ENCODE measurements around the gene UCP1.

UCP1 gene, protein sequence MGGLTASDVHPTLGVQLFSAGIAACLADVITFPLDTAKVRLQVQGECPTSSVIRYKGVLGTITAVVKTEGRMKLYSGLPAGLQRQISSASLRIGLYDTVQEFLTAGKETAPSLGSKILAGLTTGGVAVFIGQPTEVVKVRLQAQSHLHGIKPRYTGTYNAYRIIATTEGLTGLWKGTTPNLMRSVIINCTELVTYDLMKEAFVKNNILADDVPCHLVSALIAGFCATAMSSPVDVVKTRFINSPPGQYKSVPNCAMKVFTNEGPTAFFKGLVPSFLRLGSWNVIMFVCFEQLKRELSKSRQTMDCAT

GRCh38 chr4:140568507-140569306 lies at the start of gene UCP1:
UCP1 (minus strand) TSS chr4:140568961; CDS start chr4:140568729, 232 bp downstream.
- DNase-seq = no peak

GRCh38 chr4:140617499-140618248 lies 48.9 kb upstream of the UCP1 start:
- DNase-seq = no peak

GRCh38 chr4:140615451-140615850 lies 46.7 kb upstream of the UCP1 start:
- no peak for DNase-seq

GRCh38 chr4:140612357-140612756 lies 43.6 kb upstream of the UCP1 start:
- no peak for DNase-seq

- DNase-seq = no peak
Measured at GRCh38 chr4:140611854-140612253, 43.1 kb upstream of the UCP1 start.

GRCh38 chr4:140609548-140610425 lies 41.0 kb upstream of the UCP1 start:
- DNase-seq = peak; percentile 84

GRCh38 chr4:140607852-140608251 lies 39.1 kb upstream of the UCP1 start:
- no peak for DNase-seq

GRCh38 chr4:140604544-140604943 lies 35.8 kb upstream of the UCP1 start:
- no peak for DNase-seq

- no peak for DNase-seq
Measured at GRCh38 chr4:140603286-140603685, 34.5 kb upstream of the UCP1 start.

- no peak for DNase-seq
Measured at GRCh38 chr4:140602714-140603113, 34.0 kb upstream of the UCP1 start.

- DNase-seq = no peak
Measured at GRCh38 chr4:140600408-140600807, 31.6 kb upstream of the UCP1 start.

- DNase-seq = peak; percentile 28
Measured at GRCh38 chr4:140595065-140595464, 26.3 kb upstream of the UCP1 start.

DNA sequence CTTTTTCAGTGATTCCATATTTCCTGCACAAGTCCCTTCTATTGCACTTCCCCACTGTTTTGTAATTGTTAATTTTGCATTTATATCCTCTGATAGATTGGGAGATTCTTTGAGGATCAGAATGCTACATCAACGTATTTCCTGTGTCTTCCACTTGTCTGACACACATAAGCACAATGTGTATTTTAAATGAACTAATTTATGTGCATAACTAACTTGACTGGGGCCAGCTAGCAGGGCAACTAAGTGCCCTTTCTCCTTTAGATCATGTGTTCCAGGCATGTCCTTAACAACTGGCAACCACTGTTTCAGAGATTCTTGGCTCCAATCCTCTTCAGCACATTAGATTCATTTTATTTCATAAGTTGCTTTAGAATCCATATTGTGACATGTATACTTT lies 15.7 kb upstream of the UCP1 start:
- DNase-seq = no peak

- no peak for DNase-seq
Measured at GRCh38 chr4:140581078-140581477, 12.3 kb upstream of the UCP1 start.

GRCh38 chr4:140579278-140579677 lies 10.5 kb upstream of the UCP1 start:
- DNase-seq = no peak

- DNase-seq = no peak
Measured at GRCh38 chr4:140575489-140575888, 6.7 kb upstream of the UCP1 start.

DNA sequence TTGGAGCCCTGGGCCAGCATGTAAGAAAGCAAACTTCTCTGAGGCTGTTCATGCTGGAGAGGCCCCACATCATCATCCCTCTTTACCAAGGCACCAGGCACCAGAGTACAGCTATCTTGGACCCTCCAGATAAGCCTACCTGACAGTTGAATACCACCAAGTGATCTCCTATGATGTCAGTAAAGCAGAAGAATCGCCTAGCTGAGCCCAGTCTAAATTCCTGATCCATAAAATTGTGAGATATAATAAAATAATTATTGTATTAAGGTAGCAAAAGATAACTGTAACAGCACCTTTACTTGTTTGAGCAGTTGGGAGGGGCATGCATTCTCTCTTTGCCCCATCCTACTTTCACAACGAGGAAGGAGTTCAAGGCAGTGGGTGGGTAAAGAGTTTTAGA lies 2.9 kb upstream of the UCP1 start:
- no peak for DNase-seq

GRCh38 chr4:140569307-140569638 lies 512 bp upstream of the UCP1 start:
- DNase-seq = no peak

GRCh38 chr4:140559696-140560095 lies 9.1 kb downstream of the UCP1 start:
- no peak for DNase-seq

- DNase-seq = no peak
Measured at GRCh38 chr4:140557831-140558435, 10.8 kb downstream of the UCP1 start.

DNA sequence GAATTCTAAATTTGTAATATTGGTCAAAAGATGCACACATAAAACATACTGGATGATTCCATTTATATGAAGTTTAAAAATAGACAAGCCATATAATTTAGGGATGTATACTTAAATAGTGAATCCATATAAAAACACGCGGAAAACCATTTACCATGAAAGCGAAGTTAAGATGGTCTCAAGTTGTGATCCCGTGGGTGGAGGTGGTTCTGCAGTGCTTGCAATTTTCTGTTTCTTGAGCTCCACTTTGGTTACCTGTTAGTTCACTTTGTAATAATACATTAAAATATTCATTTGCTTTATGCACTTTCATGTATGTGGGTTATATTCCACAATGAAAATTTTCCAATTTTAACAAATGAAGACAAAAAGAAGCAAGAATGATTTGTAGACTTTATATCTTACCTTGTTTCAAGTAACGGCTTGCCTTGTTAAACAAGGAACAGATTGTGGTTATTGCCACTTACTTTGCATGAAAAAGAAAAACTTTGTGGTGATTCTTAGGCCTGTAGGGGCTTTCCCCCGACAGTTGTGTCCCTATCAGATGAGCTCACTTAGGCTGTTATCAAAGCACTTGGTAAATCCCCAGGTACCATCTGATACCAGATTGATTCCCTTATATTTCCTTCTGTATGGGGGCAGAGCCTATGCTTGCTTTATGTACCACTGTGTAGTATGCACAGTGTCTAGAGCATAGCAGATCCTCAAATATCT lies 12.2 kb downstream of the UCP1 start:
- DNase-seq = no peak

Data from NCI-H1092 treated with DMSO at 0.1 percent for 48 hours (cell line).